ENCODE measurements around the gene NCAPD3.

DNA sequence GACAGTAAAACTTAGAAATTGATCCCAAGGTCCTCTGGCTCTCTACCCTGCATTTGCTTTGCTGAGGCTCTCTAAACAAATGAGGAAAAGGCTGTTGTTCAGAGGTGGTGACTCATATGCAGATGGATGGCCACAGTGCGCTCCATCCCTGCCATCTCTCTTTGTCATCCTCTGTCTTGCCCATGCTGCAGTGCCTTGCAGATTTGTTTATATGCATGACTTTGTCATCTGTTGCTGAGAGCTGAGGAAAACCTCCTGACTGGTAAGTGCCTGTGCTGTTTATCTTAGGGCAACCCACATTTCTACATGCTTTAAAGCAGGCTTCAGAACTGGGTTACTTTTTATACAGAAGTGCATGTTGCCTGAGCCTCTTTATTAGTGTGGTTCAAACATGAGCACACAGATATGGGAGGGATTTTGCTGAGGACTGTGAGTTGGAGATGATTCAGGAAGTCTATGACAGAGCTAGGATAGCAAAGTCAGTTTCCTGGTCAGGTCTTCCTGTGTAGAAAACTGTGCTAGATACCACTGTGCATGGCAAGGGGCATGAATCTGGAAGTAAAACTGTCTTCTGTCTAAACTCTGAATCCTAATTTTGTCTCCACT is 97.4 kb downstream of the NCAPD3 start:
- TF ChIP-seq, protein P1, sequence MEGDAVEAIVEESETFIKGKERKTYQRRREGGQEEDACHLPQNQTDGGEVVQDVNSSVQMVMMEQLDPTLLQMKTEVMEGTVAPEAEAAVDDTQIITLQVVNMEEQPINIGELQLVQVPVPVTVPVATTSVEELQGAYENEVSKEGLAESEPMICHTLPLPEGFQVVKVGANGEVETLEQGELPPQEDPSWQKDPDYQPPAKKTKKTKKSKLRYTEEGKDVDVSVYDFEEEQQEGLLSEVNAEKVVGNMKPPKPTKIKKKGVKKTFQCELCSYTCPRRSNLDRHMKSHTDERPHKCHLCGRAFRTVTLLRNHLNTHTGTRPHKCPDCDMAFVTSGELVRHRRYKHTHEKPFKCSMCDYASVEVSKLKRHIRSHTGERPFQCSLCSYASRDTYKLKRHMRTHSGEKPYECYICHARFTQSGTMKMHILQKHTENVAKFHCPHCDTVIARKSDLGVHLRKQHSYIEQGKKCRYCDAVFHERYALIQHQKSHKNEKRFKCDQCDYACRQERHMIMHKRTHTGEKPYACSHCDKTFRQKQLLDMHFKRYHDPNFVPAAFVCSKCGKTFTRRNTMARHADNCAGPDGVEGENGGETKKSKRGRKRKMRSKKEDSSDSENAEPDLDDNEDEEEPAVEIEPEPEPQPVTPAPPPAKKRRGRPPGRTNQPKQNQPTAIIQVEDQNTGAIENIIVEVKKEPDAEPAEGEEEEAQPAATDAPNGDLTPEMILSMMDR (conservative IDR thresholded peaks at IDR 0.05), result no peak
- no peak for TF ChIP-seq EZH2 (IDR thresholded peaks at IDR 0.05; ENCODE audit: low read depth)
